Choroid plexus epithelial cell (primary cell): Measurements from ENCODE around the gene GAS5.
A peak's percentile ranks its signal among the peaks of the same experiment; 100 is the strongest.

Source experiments
- DNase-seq: peaks from one replicate; pipeline ENCODE4 v3.0.0-alpha.2; 2010; ENCODE audit warnings: low read depth
- H3K4me3 ChIP-seq: 2 replicates; pipeline ENCODE4 v1.5.1; 2011; ENCODE audit warnings: low read depth, mild to moderate bottlenecking, control low read depth, low read length, moderate library complexity
- TF ChIP-seq, protein P1 (sequence below): conservative IDR thresholded peaks from 2 replicates; pipeline ENCODE4 v1.5.1; 2011; ENCODE audit warnings: low read depth, mild to moderate bottlenecking, control low read depth, inconsistent platforms, low read length, moderate library complexity

The GAS5 gene

GRCh38 chr1:173824315-173825081 lies 43.3 kb downstream of the GAS5 start, which contains the start of the genes CENPL and DARS2:
TSS of gene CENPL (minus strand) at chr1:173824883. CDS start at chr1:173811299, 13,584 bp downstream.
TSS of gene DARS2 (plus strand) at chr1:173824673. CDS start at chr1:173825230, 557 bp downstream.
- TF ChIP-seq, protein P1, sequence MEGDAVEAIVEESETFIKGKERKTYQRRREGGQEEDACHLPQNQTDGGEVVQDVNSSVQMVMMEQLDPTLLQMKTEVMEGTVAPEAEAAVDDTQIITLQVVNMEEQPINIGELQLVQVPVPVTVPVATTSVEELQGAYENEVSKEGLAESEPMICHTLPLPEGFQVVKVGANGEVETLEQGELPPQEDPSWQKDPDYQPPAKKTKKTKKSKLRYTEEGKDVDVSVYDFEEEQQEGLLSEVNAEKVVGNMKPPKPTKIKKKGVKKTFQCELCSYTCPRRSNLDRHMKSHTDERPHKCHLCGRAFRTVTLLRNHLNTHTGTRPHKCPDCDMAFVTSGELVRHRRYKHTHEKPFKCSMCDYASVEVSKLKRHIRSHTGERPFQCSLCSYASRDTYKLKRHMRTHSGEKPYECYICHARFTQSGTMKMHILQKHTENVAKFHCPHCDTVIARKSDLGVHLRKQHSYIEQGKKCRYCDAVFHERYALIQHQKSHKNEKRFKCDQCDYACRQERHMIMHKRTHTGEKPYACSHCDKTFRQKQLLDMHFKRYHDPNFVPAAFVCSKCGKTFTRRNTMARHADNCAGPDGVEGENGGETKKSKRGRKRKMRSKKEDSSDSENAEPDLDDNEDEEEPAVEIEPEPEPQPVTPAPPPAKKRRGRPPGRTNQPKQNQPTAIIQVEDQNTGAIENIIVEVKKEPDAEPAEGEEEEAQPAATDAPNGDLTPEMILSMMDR: no peak
- peak; percentile 99 for DNase-seq
- H3K4me3 ChIP-seq: peak within 1 kb of the TSS; percentile 78

- TF ChIP-seq, protein P1: no peak
- H3K4me3 ChIP-seq: peak overlapping the region; percentile 78
- no peak for DNase-seq
These were observed 43.9 kb downstream of the GAS5 start for GRCh38 chr1:173823781-173824314.

- TF ChIP-seq, protein P1: no peak
- H3K4me3 ChIP-seq: no peak overlapping the region
- DNase-seq: no peak
These were observed 46.1 kb downstream of the GAS5 start for GRCh38 chr1:173821680-173822079.

- TF ChIP-seq, protein P1: no peak
- DNase-seq: no peak
These were observed 49.3 kb downstream of the GAS5 start for GRCh38 chr1:173818459-173818858.

More at GRCh38 chr1:173818459-173818858, 49.3 kb downstream of the GAS5 start:
- no peak overlapping the region for H3K4me3 ChIP-seq
